Uterus (tissue), 4 donors: Measurements from ENCODE around the gene SLC22A23. TPM values are rescaled to one million over a fixed set of nuclear protein-coding genes. Genes with fewer than 3 reads are reported as not detected.

Experiments
- DNase-seq, 2 donors: peaks; one replicate each; pipeline ENCODE4 v3.0.0-alpha.2; 2019 to 2020
- H3K27ac ChIP-seq, 2 donors: fragments of 200-600 bp; sonication (generic); 1 replicate in 1 of 2; 2 replicates in 1 of 2; pipeline ENCODE4 v1.5.1; 2016 to 2018
- H3K27me3 ChIP-seq, 2 donors: fragments of 200-600 bp; sonication (generic); one replicate each; pipeline ENCODE4 v1.5.1; 2018 to 2019; ENCODE audit warnings: control low read depth in 1 of 2
- H3K36me3 ChIP-seq, 2 donors: fragments of 200-600 bp; sonication (generic); one replicate each; pipeline ENCODE4 v1.5.1; 2019; ENCODE audit warnings: control low read depth in 1 of 2
- H3K4me1 ChIP-seq, 2 donors: fragments of 200-600 bp; sonication (generic); one replicate each; pipeline ENCODE4 v1.5.1; 2018 to 2019; ENCODE audit warnings: control low read depth in 1 of 2
- H3K4me3 ChIP-seq, 2 donors: fragments of 200-600 bp; sonication (generic); 1 replicate in 1 of 2; 2 replicates in 1 of 2; pipeline ENCODE4 v1.5.1; 2018 to 2019; ENCODE audit warnings: mild to moderate bottlenecking in 1 of 2
- H3K9me3 ChIP-seq, 2 donors: fragments of 200-600 bp; sonication (generic); one replicate each; pipeline ENCODE4 v1.5.1; 2019; ENCODE audit warnings: control low read depth in 1 of 2
- CTCF ChIP-seq, 4 experiments: fragments of 200-600 bp in 2 of 4; fragments of 450-650 bp in 2 of 4; sonication (generic) in 2 of 4; IDR thresholded peaks; one replicate each; pipeline ENCODE4 v1.5.1; 2016 to 2019; ENCODE audit warnings: antibody characterized with exemption in 4 of 4, mild to moderate bottlenecking in 2 of 4, moderate library complexity in 1 of 4
- POLR2A ChIP-seq, 2 donors: fragments of 450-650 bp; IDR thresholded peaks; one replicate each; pipeline ENCODE4 v1.6.1; 2016; ENCODE audit warnings: antibody characterized with exemption in 2 of 2, mild to moderate bottlenecking in 1 of 2, moderate library complexity in 1 of 2
- intact Hi-C: fragments of 100-400 bp; cut with DNase I; formaldehyde crosslinking; loops from one replicate; pipeline ENCODE4 v1.15.1; 2023; ENCODE audit warnings: low total_unique reads
- total RNA-seq, 4 donors: library from RNA; depleted of rRNA in 3 of 4; stranded (reverse); fragments of >200 nt in 3 of 4; gene quantifications; one replicate each; pipeline versions ENCODE4 v1.1.0 to v1.2.4, GENCODE V29; 2014 to 2023
- donor health status: DM: yes; HTN: yes; CAD: no.

The SLC22A23 gene
- total RNA-seq, 4 donors from 2014 or later: 5.4 to 27.6 (median 9.7) TPM

GRCh38 chr6:3490625-3490980 lies 33.8 kb upstream of the SLC22A23 start:
- intact Hi-C loops: no loop called here
- H3K4me3 ChIP-seq: no peak overlapping the region
- no peaks in the 10 kb centered on the region for H3K27me3 ChIP-seq
- no peaks in the 10 kb centered on the region for H3K9me3 ChIP-seq
- DNase-seq: no peak
- H3K36me3 ChIP-seq: no peaks in the 10 kb centered on the region
- no peak for TF ChIP-seq POLR2A (IDR thresholded peaks at IDR 0.05)
- no peak for TF ChIP-seq CTCF (IDR thresholded peaks at IDR 0.05)
- H3K27ac ChIP-seq: no peak overlapping the region
- H3K4me1 ChIP-seq: no peaks in the 10 kb centered on the region

- H3K4me3 ChIP-seq: no peak overlapping the region
- H3K36me3 ChIP-seq: no peaks in the 10 kb centered on the region
- H3K4me1 ChIP-seq: no peaks in the 10 kb centered on the region
- no peaks in the 10 kb centered on the region for H3K27me3 ChIP-seq
- DNase-seq: no peak
- H3K27ac ChIP-seq: no peak overlapping the region
- no peaks in the 10 kb centered on the region for H3K9me3 ChIP-seq
- TF ChIP-seq POLR2A (IDR thresholded peaks at IDR 0.05) (no peak), CTCF (IDR thresholded peaks at IDR 0.05) (no peak)
- intact Hi-C loops: no loop called here
Observed at GRCh38 chr6:3489961-3490624, 33.2 kb upstream of the SLC22A23 start.

GRCh38 chr6:3489027-3489757 lies 32.3 kb upstream of the SLC22A23 start:
- TF ChIP-seq POLR2A (IDR thresholded peaks at IDR 0.05): no peak
- no peak for TF ChIP-seq CTCF (IDR thresholded peaks at IDR 0.05)
- DNase-seq: no peak
- H3K36me3 ChIP-seq: no peaks in the 10 kb centered on the region
- intact Hi-C loops: no loop called here
- no peak overlapping the region for H3K4me3 ChIP-seq
- H3K4me1 ChIP-seq: no peaks in the 10 kb centered on the region
- no peak overlapping the region for H3K27ac ChIP-seq
- no peaks in the 10 kb centered on the region for H3K9me3 ChIP-seq
- no peaks in the 10 kb centered on the region for H3K27me3 ChIP-seq

GRCh38 chr6:3484946-3485345 lies 28.1 kb upstream of the SLC22A23 start:
- Histone ChIP-seq H3K36me3 (no peaks in the 10 kb centered on the region), H3K9me3 (no peaks in the 10 kb centered on the region), H3K4me1 (no peaks in the 10 kb centered on the region), H3K4me3 (no peak overlapping the region), H3K27me3 (no peaks in the 10 kb centered on the region), H3K27ac (no peak overlapping the region)
- intact Hi-C loops: no loop called here
- no peak for DNase-seq
- TF ChIP-seq POLR2A (IDR thresholded peaks at IDR 0.05) (no peak), CTCF (IDR thresholded peaks at IDR 0.05) (no peak)

GRCh38 chr6:3484192-3484591 lies 27.3 kb upstream of the SLC22A23 start:
- intact Hi-C loops: no loop called here
- H3K9me3 ChIP-seq: no peaks in the 10 kb centered on the region
- H3K27ac ChIP-seq: no peak overlapping the region
- TF ChIP-seq POLR2A (IDR thresholded peaks at IDR 0.05): no peak
- TF ChIP-seq CTCF (IDR thresholded peaks at IDR 0.05): no peak
- DNase-seq: no peak
- no peaks in the 10 kb centered on the region for H3K4me1 ChIP-seq
- no peak overlapping the region for H3K4me3 ChIP-seq
- H3K27me3 ChIP-seq: no peaks in the 10 kb centered on the region
- H3K36me3 ChIP-seq: no peaks in the 10 kb centered on the region
